B cell (primary cell): ENCODE results near the gene ROMO1. TPM values are rescaled to one million over a fixed set of nuclear protein-coding genes. Genes with fewer than 3 reads are reported as not detected.

Source experiments
- ATAC-seq: fragments of 200-7000 bp; cut with Tn5 transposase; one replicate; pipeline ENCODE4 v1.10.0; 2021; ENCODE audit warnings: low read depth, mild to moderate bottlenecking, moderate number of reproducible peaks, moderate library complexity
- CTCF ChIA-PET: fragments of 350-600 bp; sonication (Branson Sonifier 250); formaldehyde crosslinking; loops from one replicate; lab custom pipeline; 2021; ENCODE audit warnings: antibody characterized with exemption, inconsistent platforms; lab: Charles Lee
- POLR2A ChIA-PET: fragments of 350-600 bp; sonication (Branson Sonifier 250); formaldehyde crosslinking; loops from one replicate; lab custom pipeline; 2021; ENCODE audit warnings: antibody characterized with exemption; lab: Charles Lee
- DNase-seq: peaks from one replicate; pipeline ENCODE4 v3.0.0; 2013
- H2AFZ ChIP-seq: 2 replicates; pipeline ENCODE4 v1.6.1; 2012; ENCODE audit warnings: mild to moderate bottlenecking, low read depth, low read length; ENCODE audit not compliant: insufficient read depth, poor library complexity, severe bottlenecking
- H3K27ac ChIP-seq, 2 donors: 1 replicate in 1 of 2; 2 replicates in 1 of 2; pipeline ENCODE4 v1.5.1; 2012 to 2013; ENCODE audit warnings: low read length in 2 of 2, mild to moderate bottlenecking in 2 of 2, moderate library complexity in 1 of 2
- H3K27me3 ChIP-seq, 4 experiments: fragments of 200-600 bp in 1 of 4; sonication (generic) in 1 of 4; replicated peaks in 1 of 4; 1 replicate in 2 of 4; 2 replicates in 2 of 4; pipeline versions ENCODE4 v1.6.1 to v1.7.0; 2013 to 2016; ENCODE audit warnings: low read length in 3 of 4, mild to moderate bottlenecking in 2 of 4, mixed read lengths in 1 of 4, moderate library complexity in 1 of 4; ENCODE audit not compliant: insufficient read depth in 4 of 4, control insufficient read depth in 3 of 4; ENCODE audit errors: control extremely low read depth in 1 of 4
- H3K36me3 ChIP-seq, 2 experiments: replicated peaks in 1 of 2; 1 replicate in 1 of 2; 2 replicates in 1 of 2; pipeline versions ENCODE4 v1.6.1 to v1.7.1; 2013; ENCODE audit warnings: low read length in 1 of 2; ENCODE audit not compliant: insufficient read depth in 2 of 2, control insufficient read depth in 1 of 2; ENCODE audit errors: control extremely low read depth in 1 of 2, extremely low read depth in 1 of 2
- H3K4me1 ChIP-seq, 2 donors: fragments of 200-600 bp in 1 of 2; sonication (generic) in 1 of 2; 1 replicate in 1 of 2; 2 replicates in 1 of 2; pipeline versions ENCODE4 v1.5.1 to v1.6.1; 2013 to 2017; ENCODE audit warnings: low read length in 2 of 2; ENCODE audit not compliant: control insufficient read depth in 2 of 2, insufficient read depth in 2 of 2
- H3K4me2 ChIP-seq: replicated peaks from 2 replicates; pipeline ENCODE3; 2012; ENCODE audit warnings: mild to moderate bottlenecking, low read depth, low read length; ENCODE audit not compliant: poor library complexity, severe bottlenecking
- H3K4me3 ChIP-seq, 5 experiments: fragments of 200-600 bp in 1 of 5; sonication (generic) in 1 of 5; 1 replicate in 3 of 5; 2 replicates in 2 of 5; pipeline versions ENCODE4 v1.5.1 to v1.7.0; 2011 to 2016; ENCODE audit warnings: low read length in 4 of 5, mild to moderate bottlenecking in 4 of 5, low read depth in 2 of 5, control low read depth in 1 of 5, moderate library complexity in 1 of 5; ENCODE audit not compliant: insufficient read depth in 1 of 5; ENCODE audit errors: control extremely low read depth in 1 of 5, extremely low read depth in 1 of 5
- H3K79me2 ChIP-seq: fragments of 200-600 bp; sonication (generic); one replicate; pipeline ENCODE4 v1.6.0; 2016; ENCODE audit warnings: low read length; ENCODE audit not compliant: control insufficient read depth, insufficient read depth
- H3K9ac ChIP-seq: fragments of 200-600 bp; sonication (generic); 2 replicates; pipeline ENCODE4 v1.6.1; 2017; ENCODE audit warnings: mild to moderate bottlenecking, low read length, moderate library complexity
- H3K9me3 ChIP-seq, 3 donors: one replicate each; pipeline versions ENCODE4 v1.6.1 to v1.7.1; 2013; ENCODE audit warnings: low read length in 2 of 3; ENCODE audit not compliant: control insufficient read depth in 2 of 3, insufficient read depth in 1 of 3; ENCODE audit errors: control extremely low read depth in 1 of 3
- H4K20me1 ChIP-seq: 2 replicates; pipeline ENCODE4 v1.6.0; 2012; ENCODE audit warnings: mild to moderate bottlenecking, low read length; ENCODE audit not compliant: insufficient read depth, control insufficient read depth, poor library complexity, severe bottlenecking
- H3K27ac Mint-ChIP-seq: one replicate; pipeline ENCODE4 v1.8.0; 2021; ENCODE audit warnings: mixed read lengths
- H3K27me3 Mint-ChIP-seq: one replicate; pipeline ENCODE4 v1.8.0; 2021; ENCODE audit warnings: mixed read lengths
- H3K4me1 Mint-ChIP-seq: one replicate; pipeline ENCODE4 v1.8.0; 2021; ENCODE audit warnings: mixed read lengths
- H3K4me3 Mint-ChIP-seq: one replicate; pipeline ENCODE4 v1.8.0; 2021; ENCODE audit warnings: mixed read lengths
- H3K9me3 Mint-ChIP-seq: one replicate; pipeline ENCODE4 v1.8.0; 2022; ENCODE audit warnings: mixed read lengths; ENCODE audit not compliant: insufficient read depth
- CTCF ChIP-seq: fragments of 200-600 bp; IDR thresholded peaks from one replicate; pipeline ENCODE4 v1.8.0; 2022; ENCODE audit warnings: antibody characterized with exemption, mild to moderate bottlenecking
- EZH2 ChIP-seq: IDR thresholded peaks from 2 replicates; pipeline ENCODE4 v1.6.1; 2012; ENCODE audit warnings: borderline replicate concordance, low read depth, mild to moderate bottlenecking, moderate library complexity, low read length; ENCODE audit not compliant: insufficient read depth, poor library complexity, severe bottlenecking
- WGBS: methylation state at CpG from one replicate; pipeline ENCODE4 v1.1.5; 2013; ENCODE audit warnings: missing lambda C conversion rate; ENCODE audit not compliant: insufficient coverage; 5-methylcytosine and 5-hydroxymethylcytosine counted together
- intact Hi-C: fragments of 100-400 bp; cut with micrococcal nuclease; formaldehyde crosslinking; loops from one replicate; pipeline ENCODE4 v1.10.0; 2022
- polyA plus RNA-seq: library from polyadenylated mRNA; depleted of rRNA; stranded (reverse); fragments of >200 nt; gene quantifications from 2 replicates; pipeline ENCODE4 v1.2.3, GENCODE V29; 2012
- total RNA-seq, 2 donors: library from RNA; stranded (reverse); fragments of 120-200 nt in 1 of 2; gene quantifications; 1 replicate in 1 of 2; 2 replicates in 1 of 2; pipeline versions ENCODE4 v1.2.3 to v1.2.4, GENCODE V29; 2013 to 2022

The ROMO1 gene
- total and polyA plus RNA-seq, 2 donors (not counting 1 experiment from before 2014, with no cell fraction given): 38.1 to 145 TPM

GRCh38 chr20:35700625-35701148 is 1.5 kb downstream of the ROMO1 start:
- no peaks in the 10 kb centered on the region for H3K27me3 ChIP-seq
- intact Hi-C loops: no loop called here
- WGBS: 99% methylated on average over 6 of the region's 7 CpGs
- Mint-ChIP-seq H3K4me1 (peaks cover 33% of the 10 kb centered on the region), H3K27ac (peak overlapping the region; percentile 56), H3K27me3 (no peaks in the 10 kb centered on the region), H3K9me3 (no peaks in the 10 kb centered on the region), H3K4me3 (peak overlapping the region; percentile 85)
- H3K4me1 ChIP-seq: peaks cover 17 to 23% of the 10 kb centered on the region in 2 donors
- ChIA-PET CTCF (interaction anchor here (2.0 kb wide), 3 partner anchors 42 to 100 kb away, joined by 6 to 10 read pairs (median 7); partner anchors contain the start of gene RBM39), POLR2A (interaction anchor here (2.4 kb wide), 1 partner anchor 42 kb away, joined by 18 read pairs; the partner anchor contains the start of gene RBM39)
- peaks cover 14 to 45% of the 10 kb centered on the region in 2 experiments for H3K36me3 ChIP-seq
- H3K4me3 ChIP-seq: no peak overlapping the region
- ATAC-seq (no peak), DNase-seq (peak; percentile 33)
- H3K9me3 ChIP-seq: no peaks in the 10 kb centered on the region
- no peak for TF ChIP-seq EZH2
- no peak overlapping the region for H3K9ac ChIP-seq
- H3K79me2 ChIP-seq: peaks cover 28% of the 10 kb centered on the region
- peak overlapping the region; percentile 99 for H3K4me2 ChIP-seq
- peak overlapping the region in 1 of 2 donors; percentile 96 for H3K27ac ChIP-seq
- no peak overlapping the region for H2AFZ ChIP-seq
- peaks cover 19% of the 10 kb centered on the region for H4K20me1 ChIP-seq

- Mint-ChIP-seq H3K27me3 (no peaks in the 10 kb centered on the region), H3K4me1 (peaks cover 32% of the 10 kb centered on the region), H3K27ac (peak overlapping the region; percentile 37), H3K4me3 (no peak overlapping the region), H3K9me3 (no peaks in the 10 kb centered on the region)
- Histone ChIP-seq H2AFZ (no peak overlapping the region), H3K36me3 (peaks cover 15 to 50% of the 10 kb centered on the region in 2 experiments), H3K4me3 (no peak overlapping the region), H3K9ac (no peak overlapping the region), H3K27me3 (no peaks in the 10 kb centered on the region), H3K4me1 (peaks cover 17 to 23% of the 10 kb centered on the region in 2 donors), H3K4me2 (no peak overlapping the region), H3K9me3 (no peaks in the 10 kb centered on the region), H4K20me1 (peaks cover 27% of the 10 kb centered on the region), H3K27ac (no peak overlapping the region), H3K79me2 (peaks cover 30% of the 10 kb centered on the region)
- POLR2A ChIA-PET: interaction anchor here (0.6 to 1.0 kb wide), 4 partner anchors 27 to 289 kb away, joined by 3 to 6 read pairs (median 4); partner anchors contain the start of gene RBM39
- intact Hi-C loops: no loop called here
- DNase-seq: peak; percentile 21
- CTCF ChIA-PET: interaction anchor here (1.4 to 1.6 kb wide), 3 partner anchors 10 to 181 kb away, joined by 3 to 5 read pairs (median 4); no protein-coding TSS in a partner anchor
- no peak for ATAC-seq
- TF ChIP-seq EZH2: no peak
- no peak for TF ChIP-seq CTCF
- WGBS: 88% methylated on average over 6 of the region's 12 CpGs
Measured at GRCh38 chr20:35702051-35702823, 3.0 kb downstream of the ROMO1 start.
